Right renal cortex interstitium (tissue), 3 donors: Measurements from ENCODE around the gene HOMEZ. TPM values are rescaled to one million over a fixed set of nuclear protein-coding genes. Genes with fewer than 3 reads are reported as not detected.
A peak's percentile ranks its signal among the peaks of the same experiment; 100 is the strongest.
"Not testable (repeated sequence)": the region's sequence is repeated elsewhere in the genome, so short reads cannot be mapped to it uniquely, and the experiment has no call there.

ENCODE experiments used
- DNase-seq, 3 donors: peaks; one replicate each; pipeline ENCODE4 v3.0.0-alpha.2; 2013; ENCODE audit warnings: low read depth in 3 of 3, low spot score in 2 of 3
- polyA plus RNA-seq, 3 donors: library from polyadenylated mRNA; unstranded; fragments of 120-200 nt; gene quantifications; one replicate each; pipeline ENCODE4 v1.2.1, GENCODE V29; 2013; ENCODE audit not compliant: insufficient read length in 3 of 3

Gene HOMEZ
- polyA plus RNA-seq, 3 donors: 26.5 to 28.1 (median 26.9) TPM

GRCh38 chr14:23284654-23285529, 1.0 kb downstream of the HOMEZ start:
- DNase-seq: no peak

GRCh38 chr14:23281247-23281646, 4.7 kb downstream of the HOMEZ start:
- no peak for DNase-seq

- DNase-seq: not testable (repeated sequence)
Measured at GRCh38 chr14:23277928-23278327, 8.0 kb downstream of the HOMEZ start.

GRCh38 chr14:23277189-23277588, 8.7 kb downstream of the HOMEZ start:
- DNase-seq: no peak

- no peak for DNase-seq
Measured at GRCh38 chr14:23275412-23275811, 10.5 kb downstream of the HOMEZ start.

GRCh38 chr14:23269193-23269592, 16.7 kb downstream of the HOMEZ start:
- DNase-seq: no peak

- not testable (repeated sequence) for DNase-seq
Measured at GRCh38 chr14:23260849-23261248, 25.1 kb downstream of the HOMEZ start.

- DNase-seq: no peak
Measured at GRCh38 chr14:23259426-23259825, 26.5 kb downstream of the HOMEZ start.

GRCh38 chr14:23258256-23258655, 27.7 kb downstream of the HOMEZ start:
- DNase-seq: no peak

GRCh38 chr14:23252420-23253333, 33.3 kb downstream of the HOMEZ start:
- DNase-seq: no peak

- DNase-seq: no peak
Measured at GRCh38 chr14:23252006-23252405, 33.9 kb downstream of the HOMEZ start.

- DNase-seq: no peak
Measured at GRCh38 chr14:23249824-23250223, 36.1 kb downstream of the HOMEZ start.

GRCh38 chr14:23248601-23249000, 37.3 kb downstream of the HOMEZ start:
- no peak for DNase-seq

GRCh38 chr14:23245282-23245681, 40.6 kb downstream of the HOMEZ start:
- DNase-seq: peak in 1 of 3 donors; percentile 19

GRCh38 chr14:23243066-23243465, 42.9 kb downstream of the HOMEZ start:
- DNase-seq: no peak

GRCh38 chr14:23242076-23242475, 43.9 kb downstream of the HOMEZ start:
- no peak for DNase-seq

GRCh38 chr14:23241061-23241715, 44.7 kb downstream of the HOMEZ start:
- not testable (repeated sequence) for DNase-seq

- no peak for DNase-seq
Measured at GRCh38 chr14:23240661-23241060, 45.3 kb downstream of the HOMEZ start.

- peak; percentile 54 to 75 (median 68) for DNase-seq
Measured at GRCh38 chr14:23237772-23238594, 47.9 kb downstream of the HOMEZ start, which contains the start of gene RNF212B. Gene RNF212B (plus strand): TSS chr14:23237936. CDS start chr14:23240346, 2,410 bp downstream.
